Measurements from ENCODE around the gene ZNF853.

The ZNF853 gene

DNA sequence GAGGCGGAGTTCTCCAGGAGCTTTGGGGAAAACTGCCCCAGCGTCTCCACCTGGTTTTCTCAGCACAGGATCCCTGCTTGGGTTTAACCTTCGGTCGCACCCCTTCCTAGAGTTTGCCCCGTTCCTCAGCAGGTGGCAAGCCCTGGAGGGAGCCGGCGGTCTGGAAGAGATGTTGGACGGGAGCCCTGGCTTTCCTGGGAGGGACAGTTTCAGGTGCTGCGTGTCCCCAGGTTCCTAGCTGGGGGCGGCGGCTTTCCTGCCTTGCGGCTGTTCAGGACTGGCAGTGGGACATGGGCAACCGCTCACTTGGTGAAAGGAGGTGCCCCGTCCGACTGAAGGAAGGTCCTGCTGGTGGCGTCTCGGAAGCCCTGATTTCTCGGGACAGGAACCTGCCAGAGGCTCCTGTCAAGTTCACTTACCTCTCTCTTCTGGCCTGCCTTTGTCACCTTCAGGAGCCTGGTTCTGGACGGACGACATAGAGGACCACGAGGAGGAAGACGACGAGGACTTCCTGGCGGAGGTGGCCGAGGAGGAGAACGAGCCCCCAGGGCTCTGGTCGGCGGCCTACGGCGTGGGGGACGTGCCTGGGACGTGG lies 36.5 kb downstream of the ZNF853 start:
- Histone ChIP-seq H3F3A (ENCODE audit: control insufficient read depth, insufficient read depth) (no peaks in the 10 kb centered on the region), H3K4me1 (ENCODE audit: control insufficient read depth, low read length) (no peaks in the 10 kb centered on the region), H3K9me2 (replicated peaks; ENCODE audit: control insufficient read depth, low read length) (no peaks in the 10 kb centered on the region), H3K27ac (ENCODE audit: low read depth, low read length) (no peak overlapping the region), H3K79me2 (ENCODE audit: control insufficient read depth, low read length) (peaks cover 27% of the 10 kb centered on the region), H3K9me3 (ENCODE audit: control insufficient read depth, insufficient read depth, low read length) (peaks cover 18% of the 10 kb centered on the region), H3K4me2 (ENCODE audit: low read length) (no peak overlapping the region), H3K27me3 (ENCODE audit: control insufficient read depth, low read length) (no peaks in the 10 kb centered on the region), H4K20me1 (ENCODE audit: control insufficient read depth, insufficient read depth, low read depth, low read length) (no peaks in the 10 kb centered on the region), H3K36me3 (ENCODE audit: control insufficient read depth, low read length) (peaks cover 75% of the 10 kb centered on the region), H3K4me3 (ENCODE audit: low read length) (no peak overlapping the region)
- no peak for TF ChIP-seq EZH2phosphoT487 (IDR thresholded peaks at IDR 0.05; ENCODE audit: borderline replicate concordance, low read length)
- TF ChIP-seq, protein P1, sequence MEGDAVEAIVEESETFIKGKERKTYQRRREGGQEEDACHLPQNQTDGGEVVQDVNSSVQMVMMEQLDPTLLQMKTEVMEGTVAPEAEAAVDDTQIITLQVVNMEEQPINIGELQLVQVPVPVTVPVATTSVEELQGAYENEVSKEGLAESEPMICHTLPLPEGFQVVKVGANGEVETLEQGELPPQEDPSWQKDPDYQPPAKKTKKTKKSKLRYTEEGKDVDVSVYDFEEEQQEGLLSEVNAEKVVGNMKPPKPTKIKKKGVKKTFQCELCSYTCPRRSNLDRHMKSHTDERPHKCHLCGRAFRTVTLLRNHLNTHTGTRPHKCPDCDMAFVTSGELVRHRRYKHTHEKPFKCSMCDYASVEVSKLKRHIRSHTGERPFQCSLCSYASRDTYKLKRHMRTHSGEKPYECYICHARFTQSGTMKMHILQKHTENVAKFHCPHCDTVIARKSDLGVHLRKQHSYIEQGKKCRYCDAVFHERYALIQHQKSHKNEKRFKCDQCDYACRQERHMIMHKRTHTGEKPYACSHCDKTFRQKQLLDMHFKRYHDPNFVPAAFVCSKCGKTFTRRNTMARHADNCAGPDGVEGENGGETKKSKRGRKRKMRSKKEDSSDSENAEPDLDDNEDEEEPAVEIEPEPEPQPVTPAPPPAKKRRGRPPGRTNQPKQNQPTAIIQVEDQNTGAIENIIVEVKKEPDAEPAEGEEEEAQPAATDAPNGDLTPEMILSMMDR (IDR thresholded peaks at IDR 0.05; ENCODE audit: low read depth, low read length, poor library complexity, severe bottlenecking) = no peak

DNA sequence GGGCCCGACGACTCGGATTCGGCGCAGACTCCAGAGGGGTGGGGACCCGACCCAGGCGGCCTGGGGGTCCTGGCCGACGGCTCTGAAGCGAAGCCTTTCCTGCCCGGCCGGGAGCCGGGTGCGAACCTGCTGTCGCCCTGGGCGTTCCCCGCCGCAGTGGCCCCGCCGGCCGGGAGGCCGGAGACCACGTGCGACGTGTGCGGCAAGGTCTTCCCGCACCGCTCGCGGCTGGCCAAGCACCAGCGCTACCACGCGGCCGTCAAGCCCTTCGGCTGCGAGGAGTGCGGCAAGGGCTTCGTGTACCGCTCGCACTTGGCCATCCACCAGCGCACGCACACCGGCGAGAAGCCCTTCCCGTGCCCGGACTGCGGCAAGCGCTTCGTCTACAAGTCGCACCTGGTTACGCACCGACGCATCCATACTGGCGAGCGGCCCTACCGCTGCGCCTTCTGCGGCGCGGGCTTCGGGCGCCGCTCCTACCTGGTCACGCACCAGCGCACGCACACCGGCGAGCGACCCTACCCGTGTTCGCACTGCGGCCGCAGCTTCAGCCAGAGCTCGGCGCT lies 37.1 kb downstream of the ZNF853 start:
- Histone ChIP-seq H4K20me1 (ENCODE audit: control insufficient read depth, insufficient read depth, low read depth, low read length) (no peaks in the 10 kb centered on the region), H3K36me3 (ENCODE audit: control insufficient read depth, low read length) (peaks cover 69% of the 10 kb centered on the region)

DNA sequence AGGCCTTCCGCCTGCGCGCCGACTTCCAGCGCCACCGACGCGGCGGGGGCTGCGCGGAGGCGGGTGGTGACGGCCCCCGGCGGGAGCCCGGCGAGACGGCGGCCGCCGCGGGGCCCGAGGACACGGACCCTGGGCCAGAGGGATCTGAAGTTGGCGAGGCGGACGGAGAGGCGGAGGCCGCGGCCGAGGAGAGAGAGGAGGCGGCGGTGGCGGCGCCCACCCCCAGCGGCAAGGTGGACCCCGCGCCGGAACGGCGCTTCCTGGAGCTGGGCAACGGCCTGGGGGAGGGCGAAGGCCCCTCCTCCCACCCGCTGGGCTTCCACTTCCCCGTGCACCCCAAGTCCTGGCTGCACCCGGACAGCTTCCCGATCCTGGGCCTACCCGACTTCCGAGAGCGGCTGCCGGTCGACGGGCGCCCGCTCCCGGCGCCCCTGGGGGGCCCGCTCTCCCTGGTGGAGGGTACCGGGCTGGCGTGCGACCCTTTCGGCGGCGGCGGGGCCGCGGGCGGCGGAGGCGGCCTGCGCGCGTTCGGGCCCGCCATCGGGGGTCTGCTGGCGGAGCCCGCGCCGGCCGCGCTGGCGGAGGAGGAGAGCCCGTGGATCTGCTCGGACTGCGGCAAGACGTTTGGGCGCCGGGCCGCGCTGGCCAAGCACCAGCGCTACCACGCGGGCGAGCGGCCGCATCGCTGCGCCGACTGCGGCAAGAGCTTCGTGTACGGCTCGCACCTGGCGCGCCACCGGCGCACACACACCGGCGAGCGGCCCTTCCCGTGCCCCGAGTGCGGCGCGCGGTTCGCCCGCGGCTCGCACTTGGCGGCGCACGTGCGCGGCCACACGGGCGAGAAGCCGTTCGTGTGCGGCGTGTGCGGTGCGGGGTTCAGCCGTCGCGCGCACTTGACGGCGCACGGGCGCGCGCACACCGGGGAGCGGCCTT lies 37.9 kb downstream of the ZNF853 start:
- H3K9me2 ChIP-seq (replicated peaks; ENCODE audit: control insufficient read depth, low read length) = no peaks in the 10 kb centered on the region
- H4K20me1 ChIP-seq (ENCODE audit: control insufficient read depth, insufficient read depth, low read depth, low read length) = no peaks in the 10 kb centered on the region
- no peak for TF ChIP-seq EZH2phosphoT487 (IDR thresholded peaks at IDR 0.05; ENCODE audit: borderline replicate concordance, low read length)
- TF ChIP-seq, protein P1 (IDR thresholded peaks at IDR 0.05; ENCODE audit: low read depth, low read length, poor library complexity, severe bottlenecking) = no peak
- H3K4me1 ChIP-seq (ENCODE audit: control insufficient read depth, low read length) = no peaks in the 10 kb centered on the region
- peaks cover 61% of the 10 kb centered on the region for H3K36me3 ChIP-seq (ENCODE audit: control insufficient read depth, low read length)
- H3F3A ChIP-seq (ENCODE audit: control insufficient read depth, insufficient read depth) = 0 out of 2 replicates have a peak, but pooled peaks cover 3% of the 10 kb centered on the region
- no peak overlapping the region for H3K4me3 ChIP-seq (ENCODE audit: low read length)
- no peaks in the 10 kb centered on the region for H3K27me3 ChIP-seq (ENCODE audit: control insufficient read depth, low read length)
- peaks cover 15% of the 10 kb centered on the region for H3K79me2 ChIP-seq (ENCODE audit: control insufficient read depth, low read length)
- peaks cover 18% of the 10 kb centered on the region for H3K9me3 ChIP-seq (ENCODE audit: control insufficient read depth, insufficient read depth, low read length)
- H3K4me2 ChIP-seq (ENCODE audit: low read length) = no peak overlapping the region
- no peak overlapping the region for H3K27ac ChIP-seq (ENCODE audit: low read depth, low read length)

More for the DNA sequence above, 37.1 kb downstream of the ZNF853 start:
- H3K9me2 ChIP-seq (replicated peaks; ENCODE audit: control insufficient read depth, low read length) = no peaks in the 10 kb centered on the region
- H3K27me3 ChIP-seq (ENCODE audit: control insufficient read depth, low read length) = no peaks in the 10 kb centered on the region
- H3K4me3 ChIP-seq (ENCODE audit: low read length) = no peak overlapping the region
- peaks cover 18% of the 10 kb centered on the region for H3K9me3 ChIP-seq (ENCODE audit: control insufficient read depth, insufficient read depth, low read length)
- no peak overlapping the region for H3K27ac ChIP-seq (ENCODE audit: low read depth, low read length)
- no peaks in the 10 kb centered on the region for H3F3A ChIP-seq (ENCODE audit: control insufficient read depth, insufficient read depth)
- no peaks in the 10 kb centered on the region for H3K4me1 ChIP-seq (ENCODE audit: control insufficient read depth, low read length)
- no peak for TF ChIP-seq EZH2phosphoT487 (IDR thresholded peaks at IDR 0.05; ENCODE audit: borderline replicate concordance, low read length)
- TF ChIP-seq, protein P1 (IDR thresholded peaks at IDR 0.05; ENCODE audit: low read depth, low read length, poor library complexity, severe bottlenecking) = no peak
- H3K79me2 ChIP-seq (ENCODE audit: control insufficient read depth, low read length) = peaks cover 21% of the 10 kb centered on the region
- no peak overlapping the region for H3K4me2 ChIP-seq (ENCODE audit: low read length)
